Stimulated activated CD4-positive, alpha-beta T cell treated with anti-CD3 and anti-CD28 coated beads, Interleukin-4, amount 100 ng/mL, for 48 hours (primary cell): ENCODE results near the gene SLC25A45.
"Not testable (repeated sequence)": the region's sequence is repeated elsewhere in the genome, so short reads cannot be mapped to it uniquely, and the experiment has no call there.

Experiments used
- DNase-seq, 2 donors: peaks; one replicate each; pipeline ENCODE4 v3.0.0-alpha.2; 2020; ENCODE audit warnings: low read depth in 2 of 2

The SLC25A45 gene

GRCh38 chr11:65421794-65422632 is 39.6 kb upstream of the SLC25A45 start:
- peak; percentile 96 to 97 for DNase-seq

DNA sequence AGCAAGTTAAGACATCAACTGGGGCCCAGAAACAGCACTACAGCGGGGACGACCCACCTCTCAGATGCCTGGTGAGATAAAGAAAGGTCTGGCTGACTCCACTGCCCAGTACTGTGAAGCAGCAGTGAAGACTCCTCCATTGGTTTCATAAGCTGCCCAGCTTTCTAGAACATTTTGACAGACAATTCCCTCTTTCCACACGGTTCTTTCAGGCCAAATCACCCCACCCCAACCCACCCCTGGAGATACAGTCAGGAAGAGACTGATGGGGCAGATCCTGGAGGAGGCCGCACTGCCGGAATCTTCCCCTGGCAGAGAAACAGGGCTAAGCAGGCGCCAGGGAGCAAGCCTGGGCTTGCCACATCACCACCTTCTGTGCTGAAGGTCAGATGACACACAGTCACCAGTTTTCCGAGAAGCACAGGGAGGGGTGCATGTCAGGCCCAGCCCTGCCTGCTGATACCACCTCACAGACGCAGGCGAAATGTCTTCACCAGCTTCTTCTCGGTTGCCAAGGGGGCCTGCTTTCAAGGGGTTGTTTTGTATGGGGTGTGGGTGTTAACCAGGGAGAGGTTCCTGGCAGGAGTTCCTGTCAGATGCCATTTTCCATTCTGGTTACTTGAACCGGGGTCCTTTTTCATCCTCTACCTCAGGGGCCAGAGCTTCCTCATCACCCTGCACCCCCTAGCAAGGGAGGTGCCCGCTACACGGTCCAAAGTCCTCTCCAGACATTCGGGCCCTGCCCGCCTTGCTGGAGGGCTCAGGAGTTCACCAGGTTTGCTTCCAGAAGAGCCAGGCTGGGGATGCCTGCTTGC is 38.7 kb upstream of the SLC25A45 start:
- peak; percentile 72 to 84 for DNase-seq

DNA sequence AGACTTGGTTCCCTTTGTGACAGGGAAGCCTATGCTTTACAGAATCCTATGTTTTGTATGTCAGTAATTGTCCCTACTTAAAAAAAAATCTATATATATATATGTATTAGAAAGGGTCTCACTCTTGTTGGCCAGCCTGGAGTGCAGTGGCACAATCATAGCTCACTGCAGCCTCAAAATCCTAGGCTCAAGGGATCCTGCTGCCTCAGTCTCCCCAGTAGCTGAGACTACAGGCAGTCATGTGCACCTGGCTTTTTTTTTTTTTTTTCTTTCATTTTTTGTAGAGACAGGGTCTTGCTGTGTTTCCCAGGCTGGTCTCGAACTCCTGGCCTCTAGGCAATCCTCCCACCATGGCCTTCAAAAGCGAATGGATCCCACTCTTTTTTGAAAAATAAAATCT is 38.1 kb upstream of the SLC25A45 start:
- no peak for DNase-seq

- DNase-seq, result peak; percentile 40 to 72
Observed at GRCh38 chr11:65419772-65420481, 37.5 kb upstream of the SLC25A45 start.

GRCh38 chr11:65419460-65419771 is 37.0 kb upstream of the SLC25A45 start:
- no peak for DNase-seq

DNA sequence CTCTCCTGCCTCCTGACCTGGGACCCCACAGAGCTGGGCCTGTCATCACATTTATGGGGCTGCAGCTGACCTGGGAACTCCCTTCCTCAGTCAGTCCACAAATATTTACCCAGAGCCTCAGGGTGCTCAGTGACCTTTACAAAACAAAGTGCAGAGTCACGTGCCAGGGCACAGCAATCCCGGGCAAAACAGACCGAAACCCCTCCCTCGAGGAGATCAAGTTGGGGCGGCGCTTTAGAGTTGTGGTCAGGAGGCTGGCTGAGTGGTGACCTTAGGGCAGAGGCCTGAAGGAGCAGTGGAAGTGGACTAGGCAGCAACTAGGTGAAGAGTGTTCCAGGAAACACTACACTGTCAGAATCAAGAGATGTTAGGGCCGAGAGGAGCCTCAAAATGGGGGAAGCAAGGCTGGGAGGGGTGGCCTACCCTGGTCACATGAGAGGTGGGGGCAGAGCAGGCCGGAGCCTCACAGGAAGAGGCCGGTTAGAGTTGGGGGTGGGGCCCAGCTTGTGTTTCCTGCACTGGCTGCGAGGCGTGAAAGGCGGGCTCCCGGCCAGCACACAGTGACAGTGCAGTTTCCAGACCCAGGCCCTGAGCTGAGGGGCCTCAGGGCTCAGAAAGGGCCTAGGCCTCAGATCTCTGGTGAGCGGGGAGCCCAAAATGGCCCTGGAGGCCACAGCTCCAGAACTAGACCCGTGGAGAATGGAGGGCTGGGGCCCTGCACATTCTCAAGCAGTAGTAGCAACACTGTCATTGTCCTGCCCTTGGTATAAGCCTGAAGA is 36.4 kb upstream of the SLC25A45 start:
- peak; percentile 86 to 93 for DNase-seq

- no peak for DNase-seq
Observed at GRCh38 chr11:65418431-65418680, 35.9 kb upstream of the SLC25A45 start.

- no peak for DNase-seq
Observed at GRCh38 chr11:65417702-65418430, 35.4 kb upstream of the SLC25A45 start.

DNA sequence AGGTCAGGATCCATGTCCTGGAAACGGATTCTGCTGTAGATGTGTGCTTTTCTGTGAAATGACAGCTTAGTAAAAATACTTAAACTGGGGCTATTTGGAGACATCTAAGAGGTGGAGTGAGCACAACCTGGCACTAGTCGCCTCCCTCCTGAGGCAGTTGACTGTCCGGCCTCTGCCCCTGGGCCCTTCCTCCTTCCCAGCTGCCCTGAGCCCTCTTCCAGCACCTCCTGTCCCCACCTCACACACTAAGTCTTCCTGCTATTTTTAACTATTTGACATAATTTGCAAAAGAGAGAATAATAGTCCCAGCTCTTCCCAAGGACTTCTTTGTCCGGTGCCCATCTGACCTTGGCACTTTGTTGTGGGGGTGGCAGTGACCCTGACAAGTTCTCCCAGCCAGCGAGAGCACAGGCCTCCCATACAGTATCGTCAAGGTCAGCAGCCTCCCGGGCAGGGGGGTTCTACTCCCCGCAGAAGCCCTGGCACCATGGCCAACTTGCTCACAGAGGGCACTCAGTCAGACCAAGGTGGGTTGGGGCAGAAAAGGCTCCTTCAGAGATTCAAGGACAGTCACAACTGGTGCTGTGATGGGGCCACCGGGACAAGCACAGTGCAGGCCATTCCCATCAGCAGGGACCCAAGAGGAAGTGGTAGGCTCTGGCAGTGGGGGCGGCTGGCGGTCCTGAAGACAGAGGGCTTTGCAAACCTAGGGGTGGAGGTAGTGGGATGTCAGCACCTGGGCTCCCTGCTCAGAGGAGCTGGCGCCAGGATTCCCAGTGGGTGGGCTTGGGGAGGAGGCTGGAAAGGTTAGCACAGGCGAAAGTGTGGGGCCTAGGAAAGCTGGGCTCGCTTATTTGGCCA is 34.6 kb upstream of the SLC25A45 start:
- DNase-seq, result no peak

DNA sequence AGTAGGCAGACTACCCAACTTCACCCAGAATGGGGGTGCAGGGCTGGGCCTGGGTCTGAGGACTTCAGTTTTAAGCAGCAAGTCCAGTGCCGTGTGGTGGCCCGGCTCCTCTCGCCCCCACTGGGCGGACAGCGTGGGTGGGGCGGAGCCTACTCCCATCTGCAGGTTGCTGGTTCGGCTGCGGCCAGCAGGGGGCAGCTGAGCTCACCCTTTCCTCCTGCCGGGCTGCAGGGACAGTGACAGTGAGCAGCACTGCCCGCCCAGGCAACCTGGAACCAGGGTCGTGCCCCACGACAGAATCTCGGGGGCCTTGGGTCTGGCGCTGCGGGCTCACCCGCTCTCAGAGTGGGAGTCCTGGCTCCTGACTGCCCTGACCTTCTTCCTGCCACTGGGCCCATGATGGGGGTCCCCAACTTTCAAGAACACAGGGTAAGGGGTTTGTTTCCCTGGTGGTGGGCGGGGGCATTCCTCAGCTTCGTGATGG is 33.9 kb upstream of the SLC25A45 start:
- DNase-seq, result peak; percentile 91 to 95

- no peak for DNase-seq
Observed at GRCh38 chr11:65415499-65416340, 33.3 kb upstream of the SLC25A45 start.

- DNase-seq, result no peak
Observed at GRCh38 chr11:65414776-65415498, 32.5 kb upstream of the SLC25A45 start.

DNA sequence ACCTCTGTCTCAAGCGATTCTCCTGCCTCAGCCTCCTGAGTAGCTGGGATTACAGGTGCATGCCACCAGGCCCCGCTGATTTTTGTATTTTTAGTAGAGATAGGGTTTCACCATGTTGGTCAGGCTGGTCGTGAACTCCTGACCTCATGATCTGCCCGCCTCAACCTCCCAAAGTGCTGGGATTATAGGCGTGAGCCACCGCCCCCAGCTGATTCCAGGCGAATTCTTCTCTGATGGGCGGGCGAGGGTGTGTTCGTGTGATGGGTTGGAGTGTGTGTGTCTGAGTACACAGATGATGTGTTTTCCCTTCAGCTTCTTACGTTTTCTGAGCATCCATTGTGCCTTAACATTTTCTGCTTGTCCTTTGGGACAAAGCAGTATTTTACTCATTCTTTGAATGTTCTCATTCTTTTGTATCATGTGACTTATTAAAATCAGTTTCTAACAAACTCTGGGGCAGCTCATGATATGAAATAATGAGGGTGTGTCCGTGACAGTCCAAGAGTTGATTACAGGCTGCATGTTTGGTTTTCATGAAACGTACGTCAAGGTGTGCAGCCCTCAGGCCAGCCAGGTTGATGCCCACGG is 30.7 kb upstream of the SLC25A45 start:
- DNase-seq, result not testable (repeated sequence)

- no peak for DNase-seq
Observed at GRCh38 chr11:65412271-65413076, 30.0 kb upstream of the SLC25A45 start.

DNA sequence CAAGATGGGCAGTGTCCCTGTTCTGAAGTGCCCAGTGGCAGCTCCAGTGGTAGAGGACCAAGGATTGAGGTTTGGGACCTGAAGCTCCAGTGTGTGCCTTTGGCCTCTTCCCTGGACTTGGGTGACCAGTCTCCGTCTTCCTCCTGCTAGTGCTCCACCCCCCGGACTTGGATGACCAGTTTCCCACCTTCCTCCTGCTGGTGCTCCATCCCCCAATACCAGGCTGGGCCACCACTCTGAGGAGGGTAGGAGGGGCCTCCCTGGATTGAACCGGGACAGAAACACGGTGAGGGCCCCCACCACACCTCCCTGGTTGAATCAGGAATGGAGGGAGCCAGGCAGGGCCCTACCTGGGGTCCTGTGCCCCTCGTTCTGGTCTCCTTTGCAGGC is 29.2 kb upstream of the SLC25A45 start:
- no peak for DNase-seq

DNA sequence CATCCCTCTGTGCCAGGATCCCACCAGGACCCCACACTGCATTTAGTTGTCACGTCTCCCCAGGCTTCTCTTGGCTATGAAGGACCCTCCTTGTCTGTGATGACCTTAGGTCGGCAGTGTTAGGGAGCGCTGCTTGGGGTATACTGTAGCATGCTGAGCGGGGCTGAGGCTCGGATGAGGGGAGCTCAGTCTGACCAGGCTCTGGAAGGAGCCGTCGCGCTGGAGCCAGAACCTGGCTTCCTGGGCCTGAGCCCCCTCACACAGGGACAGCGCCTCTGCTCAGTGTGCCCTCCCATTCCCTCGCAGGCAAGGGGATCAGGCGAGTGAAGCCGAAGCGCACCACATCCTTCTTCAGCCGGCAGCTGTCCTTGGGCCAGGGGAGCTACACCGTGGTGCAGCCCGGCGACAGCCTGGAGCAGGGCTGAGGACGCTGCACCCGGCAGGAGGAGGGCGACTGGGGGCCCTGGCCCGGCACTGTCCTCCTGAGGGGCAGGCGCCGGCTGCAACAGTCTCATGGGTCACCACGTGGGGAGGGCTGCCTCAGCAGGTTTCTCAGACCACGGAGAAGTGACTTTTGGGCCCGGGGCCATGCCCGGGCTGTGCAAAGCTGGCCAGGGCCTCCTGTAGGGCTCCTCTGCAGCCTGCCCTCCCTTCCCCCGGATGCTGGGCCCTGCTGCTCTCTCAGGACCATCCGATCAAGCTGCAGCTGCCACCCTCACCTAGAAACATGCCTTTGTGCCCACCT is 28.7 kb upstream of the SLC25A45 start:
- no peak for DNase-seq
